HL-60 (cell line): ENCODE data around the gene PI4K2A.
A peak's percentile ranks its signal among the peaks of the same experiment; 100 is the strongest.
"Not testable (repeated sequence)": the region's sequence is repeated elsewhere in the genome, so short reads cannot be mapped to it uniquely, and the experiment has no call there.

Experiments
- DNase-seq, 2 experiments: peaks; one replicate each; pipeline ENCODE4 v3.0.0-alpha.2; 2010 to 2020; ENCODE audit warnings: low read depth in 1 of 2, low spot score in 1 of 2
- H3K27ac ChIP-seq: fragments of 250-450 bp; sonication (Bioruptor Pico); replicated peaks from 2 replicates; pipeline ENCODE4 v1.5.1; 2020; ENCODE audit warnings: mild to moderate bottlenecking, moderate library complexity
- H3K27me3 ChIP-seq: fragments of 250-450 bp; sonication (Bioruptor Pico); 2 replicates; pipeline ENCODE4 v1.5.1; 2021; ENCODE audit warnings: mild to moderate bottlenecking, moderate library complexity; ENCODE audit not compliant: insufficient read depth, poor library complexity, severe bottlenecking
- H3K4me3 ChIP-seq: replicated peaks from 2 replicates; pipeline ENCODE4 v1.5.1; 2011; ENCODE audit warnings: mild to moderate bottlenecking, control low read depth, low read length; ENCODE audit not compliant: insufficient read depth
- GABPA ChIP-seq: IDR thresholded peaks from 2 replicates; pipeline ENCODE4 v1.6.1; 2012; ENCODE audit warnings: low read depth
- POLR2AphosphoS5 ChIP-seq: IDR thresholded peaks from 2 replicates; pipeline ENCODE4 v1.6.1; 2012; ENCODE audit warnings: low read depth
- SPI1 ChIP-seq: IDR thresholded peaks from 2 replicates; pipeline ENCODE4 v1.6.1; 2012; ENCODE audit warnings: low read depth, mild to moderate bottlenecking, borderline replicate concordance
- TF ChIP-seq, protein P1 (sequence below): IDR thresholded peaks from one replicate; pipeline ENCODE4 v1.5.1; 2011; ENCODE audit warnings: low read length, control low read depth, inconsistent platforms; ENCODE audit not compliant: insufficient read depth
- TF ChIP-seq, protein P2 (sequence below): IDR thresholded peaks from 2 replicates; pipeline ENCODE4 v1.6.1; 2012; ENCODE audit warnings: low read depth; ENCODE audit not compliant: insufficient replicate concordance

Gene PI4K2A

DNA sequence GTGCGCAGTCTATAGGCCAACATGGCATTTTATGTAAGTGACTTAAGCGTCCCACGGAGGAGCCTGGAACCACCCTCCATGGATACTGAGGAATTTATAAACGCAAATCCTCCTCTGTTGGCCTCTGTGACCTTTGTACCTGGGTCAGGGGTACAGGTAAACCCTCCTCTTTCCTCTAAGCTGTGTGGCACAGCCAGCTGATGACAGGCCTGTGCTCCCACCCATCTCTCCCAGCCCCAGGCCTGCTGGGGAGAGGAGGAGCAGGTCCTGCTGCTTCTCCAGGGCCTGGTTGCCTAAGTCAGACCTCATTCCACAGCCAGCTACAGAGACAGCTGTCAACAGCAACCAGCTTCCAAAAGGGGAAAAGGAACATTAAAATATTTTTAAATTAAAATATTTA, 41.6 kb downstream of the PI4K2A start:
- Histone ChIP-seq H3K27me3 (no peaks in the 10 kb centered on the region), H3K27ac (no peak overlapping the region), H3K4me3 (no peak overlapping the region)
- TF ChIP-seq, protein P1, sequence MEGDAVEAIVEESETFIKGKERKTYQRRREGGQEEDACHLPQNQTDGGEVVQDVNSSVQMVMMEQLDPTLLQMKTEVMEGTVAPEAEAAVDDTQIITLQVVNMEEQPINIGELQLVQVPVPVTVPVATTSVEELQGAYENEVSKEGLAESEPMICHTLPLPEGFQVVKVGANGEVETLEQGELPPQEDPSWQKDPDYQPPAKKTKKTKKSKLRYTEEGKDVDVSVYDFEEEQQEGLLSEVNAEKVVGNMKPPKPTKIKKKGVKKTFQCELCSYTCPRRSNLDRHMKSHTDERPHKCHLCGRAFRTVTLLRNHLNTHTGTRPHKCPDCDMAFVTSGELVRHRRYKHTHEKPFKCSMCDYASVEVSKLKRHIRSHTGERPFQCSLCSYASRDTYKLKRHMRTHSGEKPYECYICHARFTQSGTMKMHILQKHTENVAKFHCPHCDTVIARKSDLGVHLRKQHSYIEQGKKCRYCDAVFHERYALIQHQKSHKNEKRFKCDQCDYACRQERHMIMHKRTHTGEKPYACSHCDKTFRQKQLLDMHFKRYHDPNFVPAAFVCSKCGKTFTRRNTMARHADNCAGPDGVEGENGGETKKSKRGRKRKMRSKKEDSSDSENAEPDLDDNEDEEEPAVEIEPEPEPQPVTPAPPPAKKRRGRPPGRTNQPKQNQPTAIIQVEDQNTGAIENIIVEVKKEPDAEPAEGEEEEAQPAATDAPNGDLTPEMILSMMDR = no peak
- TF ChIP-seq, protein P2, sequence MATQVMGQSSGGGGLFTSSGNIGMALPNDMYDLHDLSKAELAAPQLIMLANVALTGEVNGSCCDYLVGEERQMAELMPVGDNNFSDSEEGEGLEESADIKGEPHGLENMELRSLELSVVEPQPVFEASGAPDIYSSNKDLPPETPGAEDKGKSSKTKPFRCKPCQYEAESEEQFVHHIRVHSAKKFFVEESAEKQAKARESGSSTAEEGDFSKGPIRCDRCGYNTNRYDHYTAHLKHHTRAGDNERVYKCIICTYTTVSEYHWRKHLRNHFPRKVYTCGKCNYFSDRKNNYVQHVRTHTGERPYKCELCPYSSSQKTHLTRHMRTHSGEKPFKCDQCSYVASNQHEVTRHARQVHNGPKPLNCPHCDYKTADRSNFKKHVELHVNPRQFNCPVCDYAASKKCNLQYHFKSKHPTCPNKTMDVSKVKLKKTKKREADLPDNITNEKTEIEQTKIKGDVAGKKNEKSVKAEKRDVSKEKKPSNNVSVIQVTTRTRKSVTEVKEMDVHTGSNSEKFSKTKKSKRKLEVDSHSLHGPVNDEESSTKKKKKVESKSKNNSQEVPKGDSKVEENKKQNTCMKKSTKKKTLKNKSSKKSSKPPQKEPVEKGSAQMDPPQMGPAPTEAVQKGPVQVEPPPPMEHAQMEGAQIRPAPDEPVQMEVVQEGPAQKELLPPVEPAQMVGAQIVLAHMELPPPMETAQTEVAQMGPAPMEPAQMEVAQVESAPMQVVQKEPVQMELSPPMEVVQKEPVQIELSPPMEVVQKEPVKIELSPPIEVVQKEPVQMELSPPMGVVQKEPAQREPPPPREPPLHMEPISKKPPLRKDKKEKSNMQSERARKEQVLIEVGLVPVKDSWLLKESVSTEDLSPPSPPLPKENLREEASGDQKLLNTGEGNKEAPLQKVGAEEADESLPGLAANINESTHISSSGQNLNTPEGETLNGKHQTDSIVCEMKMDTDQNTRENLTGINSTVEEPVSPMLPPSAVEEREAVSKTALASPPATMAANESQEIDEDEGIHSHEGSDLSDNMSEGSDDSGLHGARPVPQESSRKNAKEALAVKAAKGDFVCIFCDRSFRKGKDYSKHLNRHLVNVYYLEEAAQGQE = no peak
- no peak for TF ChIP-seq SPI1
- TF ChIP-seq POLR2AphosphoS5 = no peak
- TF ChIP-seq GABPA = no peak
- DNase-seq = no peak

DNA sequence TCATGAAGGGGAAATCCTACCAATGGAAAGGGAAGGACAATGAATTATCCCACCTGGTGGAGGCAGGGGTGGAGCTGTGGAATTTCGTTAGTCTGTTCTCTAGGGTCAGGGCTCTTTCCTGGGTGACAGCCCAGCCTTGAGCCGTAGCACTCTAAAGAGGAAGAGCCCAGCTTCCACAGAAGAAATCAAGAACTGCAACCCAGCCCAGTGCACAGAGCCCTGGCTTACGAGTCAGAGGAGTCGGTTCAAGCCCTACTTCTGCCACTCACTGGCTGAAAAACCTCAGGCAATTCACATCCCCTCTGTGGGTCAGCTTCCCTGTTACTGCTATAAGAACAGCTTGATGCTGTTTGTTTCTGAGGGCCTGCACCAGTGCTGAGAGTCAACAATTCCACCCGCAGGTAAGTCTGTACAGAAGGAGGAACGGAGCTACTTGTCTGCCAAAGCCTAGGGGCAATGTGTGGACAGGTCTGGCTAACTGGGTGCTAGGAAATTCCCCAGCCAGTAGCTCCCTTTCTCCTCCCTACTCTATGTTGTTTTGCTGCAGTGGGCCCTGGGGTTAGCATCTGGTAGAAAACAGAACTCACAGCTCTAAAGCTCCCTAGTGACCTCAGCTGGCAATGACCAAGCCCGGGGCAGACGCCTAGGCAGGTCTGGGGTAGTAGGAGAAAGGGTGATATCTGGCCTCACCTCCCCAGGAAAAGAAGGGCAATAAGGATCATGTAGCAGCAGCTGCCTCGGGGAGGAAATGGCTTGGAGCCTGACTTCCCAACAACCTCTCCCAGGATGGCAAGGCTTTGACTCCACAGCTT, 43.3 kb downstream of the PI4K2A start:
- H3K27ac ChIP-seq = no peak overlapping the region
- H3K27me3 ChIP-seq = no peaks in the 10 kb centered on the region
- DNase-seq = peak in 1 of 2 experiments; percentile 68
- TF ChIP-seq SPI1 = peak; percentile 64
- TF ChIP-seq POLR2AphosphoS5 = no peak
- TF ChIP-seq, protein P1 = no peak
- TF ChIP-seq, protein P2 = no peak
- TF ChIP-seq GABPA = no peak
- H3K4me3 ChIP-seq = no peak overlapping the region

DNA sequence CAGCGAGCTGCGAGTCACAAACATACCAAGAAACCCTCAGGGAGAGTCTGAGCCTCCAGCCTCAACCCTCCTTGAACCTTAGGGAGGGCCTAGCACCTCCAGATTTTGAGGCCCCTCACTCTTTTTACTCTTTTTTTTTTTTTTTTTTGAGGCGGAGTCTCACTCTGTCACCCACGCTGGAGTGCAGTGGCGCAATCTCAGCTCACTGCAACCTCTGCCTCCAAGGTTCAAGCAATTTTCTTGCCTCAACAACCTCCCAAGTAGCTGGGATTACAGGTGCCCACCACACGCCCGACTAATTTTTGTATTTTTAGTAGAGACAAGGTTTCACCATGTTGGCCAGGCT, 43.9 kb downstream of the PI4K2A start:
- H3K4me3 ChIP-seq, H3K27ac ChIP-seq: not testable (repeated sequence)

DNA sequence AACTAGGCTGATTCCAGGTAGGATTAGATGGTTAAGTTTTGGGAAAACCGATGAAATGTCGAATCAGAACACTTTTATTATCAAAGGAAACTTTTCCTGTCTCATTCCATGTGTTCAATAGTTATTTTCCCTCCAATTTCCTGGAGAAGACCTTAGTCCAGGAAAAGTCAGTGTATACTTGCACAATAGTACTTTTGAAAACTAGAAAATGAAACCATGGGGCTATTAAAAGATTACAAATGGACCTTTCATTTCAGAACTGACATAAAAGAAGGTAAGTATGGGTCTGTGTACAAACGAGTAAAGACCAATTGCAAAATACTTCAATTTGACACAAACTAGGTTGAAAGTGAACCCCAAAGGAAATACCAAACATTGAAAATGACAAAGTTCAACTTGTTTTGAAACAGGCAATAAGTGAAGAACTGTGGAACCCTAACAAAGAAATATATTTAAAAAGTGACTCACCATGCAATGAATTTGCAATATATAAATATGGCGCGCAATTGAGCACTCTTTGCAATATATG, 44.5 kb downstream of the PI4K2A start:
- no peak overlapping the region for H3K4me3 ChIP-seq
- H3K27me3 ChIP-seq = no peaks in the 10 kb centered on the region
- DNase-seq = no peak
- TF ChIP-seq GABPA = no peak
- TF ChIP-seq, protein P2 = no peak
- no peak for TF ChIP-seq POLR2AphosphoS5
- TF ChIP-seq, protein P1 = no peak
- no peak for TF ChIP-seq SPI1
- no peak overlapping the region for H3K27ac ChIP-seq

More for the DNA sequence above, 43.9 kb downstream of the PI4K2A start:
- H3K27me3 ChIP-seq, DNase-seq: not testable (repeated sequence)
